AG08396 (cell line): Measurements from ENCODE around the gene DDX39A.
"Not testable (repeated sequence)": the region's sequence is repeated elsewhere in the genome, so short reads cannot be mapped to it uniquely, and the experiment has no call there.

Experiments
- DNase-seq: peaks from one replicate; pipeline ENCODE4 v3.0.0; 2012; ENCODE audit warnings: low spot score, mixed read lengths

The DDX39A gene

DNA sequence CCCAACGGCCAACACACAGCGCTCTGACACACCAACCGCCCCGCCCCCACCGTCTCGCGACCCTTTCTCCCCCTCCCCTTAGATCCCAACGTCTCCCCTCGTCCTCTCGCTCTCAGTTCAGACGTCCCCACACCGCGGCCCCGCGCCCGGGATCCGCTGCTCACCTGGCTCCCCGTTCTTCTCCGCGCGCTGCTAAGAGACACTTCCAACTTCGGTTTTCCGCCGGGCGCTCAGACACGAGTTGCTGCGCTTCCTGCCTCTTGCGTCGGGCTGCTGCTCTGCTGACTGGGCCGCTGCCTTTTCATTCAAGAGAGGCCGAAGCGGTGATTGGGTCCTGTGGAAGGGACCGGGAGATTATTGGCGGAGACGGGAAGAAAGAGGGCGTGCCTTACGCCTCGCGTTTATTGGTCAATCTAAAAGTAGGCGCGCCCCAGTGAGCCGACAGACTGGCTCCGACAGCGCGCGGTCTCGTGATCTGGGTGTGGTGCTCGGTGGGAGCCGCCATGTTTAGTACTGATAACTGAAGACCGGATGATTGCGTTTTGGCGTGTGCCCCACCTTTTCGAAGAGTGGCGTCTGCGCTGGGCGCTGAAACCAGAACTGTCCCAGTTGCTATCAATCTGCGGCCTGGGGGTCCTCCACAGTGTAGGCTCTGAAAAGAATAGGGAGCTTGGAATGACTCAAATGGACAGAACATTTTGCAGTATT is at the start of gene DDX39A:
TSS of gene DDX39A (minus strand) at position 236 of the 708 bp plus-strand sequence. CDS start 6,121 bp downstream, outside the sequence.
- peak; percentile 99 for DNase-seq

DNA sequence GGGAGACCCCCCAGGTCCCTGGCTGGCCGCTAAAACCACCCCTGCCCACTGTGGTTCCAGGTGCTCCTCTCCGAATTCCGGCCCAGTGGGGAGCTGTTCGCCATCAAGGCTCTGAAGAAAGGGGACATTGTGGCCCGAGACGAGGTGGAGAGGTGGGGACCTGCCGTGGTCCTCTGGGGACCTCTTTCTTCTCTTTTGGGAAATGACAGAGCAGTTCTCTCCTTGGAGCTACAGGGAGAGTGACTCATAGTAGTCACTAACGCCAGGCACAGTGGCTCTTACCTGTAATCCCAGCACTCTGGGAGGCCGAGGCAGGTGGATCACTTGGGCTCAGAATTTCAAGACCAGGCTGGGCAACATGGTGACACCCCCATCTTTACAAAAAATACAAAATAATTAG is 48.7 kb upstream of the DDX39A start:
- no peak for DNase-seq

DNA sequence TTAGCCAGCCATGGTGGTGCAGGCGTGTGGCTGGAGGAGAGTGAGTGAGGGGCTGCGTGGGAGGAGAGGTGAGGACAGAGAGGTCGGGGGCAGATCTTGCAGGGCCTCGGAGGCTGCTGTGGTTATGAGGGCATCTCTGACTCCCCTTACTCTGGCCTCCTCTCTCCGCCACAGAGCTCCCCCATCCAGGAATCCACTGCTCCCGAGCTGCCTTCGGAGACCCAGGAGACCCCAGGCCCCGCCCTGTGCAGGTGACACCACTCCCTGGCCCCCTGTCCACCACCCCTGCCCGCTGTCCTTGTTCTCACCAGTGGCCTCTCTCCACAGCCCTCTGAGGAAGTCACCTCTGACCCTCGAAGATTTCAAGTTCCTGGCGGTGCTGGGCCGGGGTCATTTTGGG is 48.2 kb upstream of the DDX39A start:
- no peak for DNase-seq

DNA sequence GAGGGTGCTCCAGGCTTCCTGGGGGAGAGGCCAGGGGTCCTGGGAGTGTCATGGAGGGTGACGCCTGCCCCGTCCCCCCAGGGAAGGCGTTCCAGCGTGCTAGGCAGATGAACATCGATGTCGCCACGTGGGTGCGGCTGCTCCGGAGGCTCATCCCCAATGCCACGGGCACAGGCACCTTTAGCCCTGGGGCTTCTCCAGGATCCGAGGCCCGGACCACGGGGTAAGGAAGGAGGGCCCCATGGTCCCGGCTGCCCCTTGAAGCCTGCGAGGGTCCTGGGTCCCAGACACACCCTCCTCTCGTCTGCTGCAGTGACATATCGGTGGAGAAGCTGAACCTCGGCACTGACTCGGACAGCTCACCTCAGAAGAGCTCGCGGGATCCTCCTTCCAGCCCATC is 44.6 kb upstream of the DDX39A start:
- DNase-seq, result no peak

DNA sequence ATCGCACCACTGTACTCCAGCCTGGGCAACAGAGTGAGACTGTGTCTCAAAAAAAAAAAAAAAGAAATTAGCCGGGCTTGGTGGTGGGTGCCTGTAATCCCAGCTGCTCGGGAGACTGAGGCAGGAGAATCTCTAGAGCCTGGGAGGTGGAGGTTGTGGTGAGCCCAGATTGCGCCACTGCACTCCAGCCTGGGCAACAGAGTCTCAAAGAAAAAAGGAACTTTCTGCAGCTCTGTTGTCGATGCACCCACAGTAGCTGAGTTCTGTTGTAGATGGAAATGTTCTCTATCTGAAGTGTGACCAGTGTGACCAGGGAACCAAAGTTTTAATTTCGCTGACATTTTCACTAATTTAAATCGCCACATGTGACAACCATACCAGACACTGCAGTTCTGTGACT is 43.3 kb upstream of the DDX39A start:
- not testable (repeated sequence) for DNase-seq

DNA sequence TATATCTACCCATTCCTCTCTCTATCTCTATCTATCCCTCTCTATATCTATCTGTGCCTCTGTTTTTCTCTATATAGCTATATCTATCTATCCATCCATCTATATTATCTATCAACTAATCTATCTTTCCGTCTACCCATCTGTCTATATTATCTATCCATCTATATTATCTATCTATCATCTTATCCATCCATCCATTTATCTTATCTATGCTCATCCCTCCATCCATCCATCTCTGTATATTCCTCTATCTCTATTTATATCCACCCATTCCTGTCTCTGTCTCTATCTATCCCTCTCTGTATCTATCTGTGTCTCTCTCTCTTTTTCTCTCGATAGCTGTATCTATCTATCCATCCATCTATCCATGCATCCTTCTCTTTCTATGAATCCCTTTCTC is 41.8 kb upstream of the DDX39A start:
- no peak for DNase-seq

DNA sequence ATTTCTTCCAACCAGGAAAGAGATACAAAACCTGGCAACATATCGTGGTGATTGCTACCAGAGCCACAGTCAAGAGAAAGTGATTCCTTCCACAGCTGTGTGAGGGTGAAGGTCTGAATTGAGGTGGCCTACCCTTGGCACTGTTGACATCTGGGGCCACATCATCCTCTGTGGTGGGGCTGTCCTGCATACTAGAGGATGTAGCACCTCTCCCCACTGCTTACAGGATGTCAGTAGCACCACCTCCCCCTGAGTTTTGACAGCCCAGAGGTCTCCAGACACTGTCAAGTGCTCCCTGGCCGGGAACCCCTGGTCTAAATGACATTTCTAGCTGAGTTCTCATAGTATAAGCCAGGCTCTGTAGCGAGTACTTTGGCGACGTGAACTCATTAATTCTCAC is 40.6 kb upstream of the DDX39A start:
- no peak for DNase-seq

DNA sequence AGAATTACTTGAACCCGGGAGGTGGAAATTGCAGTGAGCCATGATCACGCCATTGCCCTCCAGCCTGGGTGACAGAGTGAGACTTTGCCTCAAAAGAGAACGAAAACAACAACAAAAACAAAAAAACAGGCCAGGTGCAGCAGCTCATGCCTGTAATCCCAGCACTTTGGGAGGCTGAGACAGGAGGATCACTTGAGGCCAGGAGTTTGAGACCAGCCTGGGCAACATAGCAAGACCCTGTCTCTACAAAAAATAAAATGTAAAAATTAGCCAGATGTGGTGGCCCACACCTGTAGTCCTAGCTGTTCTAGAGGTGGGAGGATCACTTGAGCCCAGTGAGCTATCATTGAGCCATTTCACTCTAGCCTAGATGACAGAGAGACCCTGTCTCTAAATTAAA is 33.2 kb upstream of the DDX39A start:
- DNase-seq, result not testable (repeated sequence)

DNA sequence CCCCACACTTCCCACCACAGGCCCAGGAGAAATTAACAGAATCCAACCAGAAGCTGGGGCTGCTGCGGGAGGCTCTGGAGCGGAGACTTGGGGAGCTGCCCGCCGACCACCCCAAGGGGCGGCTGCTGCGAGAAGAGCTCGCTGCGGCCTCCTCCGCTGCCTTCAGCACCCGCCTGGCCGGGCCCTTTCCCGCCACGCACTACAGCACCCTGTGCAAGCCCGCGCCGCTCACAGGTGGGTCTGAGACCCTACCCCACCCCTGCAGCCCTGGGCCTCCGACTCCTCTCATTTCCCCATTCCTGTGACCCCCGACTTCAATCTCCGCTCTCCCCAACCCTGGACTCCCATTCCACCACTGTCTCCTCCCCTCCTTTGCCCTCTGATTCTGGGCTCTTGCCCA is 31.7 kb upstream of the DDX39A start:
- DNase-seq, result no peak

DNA sequence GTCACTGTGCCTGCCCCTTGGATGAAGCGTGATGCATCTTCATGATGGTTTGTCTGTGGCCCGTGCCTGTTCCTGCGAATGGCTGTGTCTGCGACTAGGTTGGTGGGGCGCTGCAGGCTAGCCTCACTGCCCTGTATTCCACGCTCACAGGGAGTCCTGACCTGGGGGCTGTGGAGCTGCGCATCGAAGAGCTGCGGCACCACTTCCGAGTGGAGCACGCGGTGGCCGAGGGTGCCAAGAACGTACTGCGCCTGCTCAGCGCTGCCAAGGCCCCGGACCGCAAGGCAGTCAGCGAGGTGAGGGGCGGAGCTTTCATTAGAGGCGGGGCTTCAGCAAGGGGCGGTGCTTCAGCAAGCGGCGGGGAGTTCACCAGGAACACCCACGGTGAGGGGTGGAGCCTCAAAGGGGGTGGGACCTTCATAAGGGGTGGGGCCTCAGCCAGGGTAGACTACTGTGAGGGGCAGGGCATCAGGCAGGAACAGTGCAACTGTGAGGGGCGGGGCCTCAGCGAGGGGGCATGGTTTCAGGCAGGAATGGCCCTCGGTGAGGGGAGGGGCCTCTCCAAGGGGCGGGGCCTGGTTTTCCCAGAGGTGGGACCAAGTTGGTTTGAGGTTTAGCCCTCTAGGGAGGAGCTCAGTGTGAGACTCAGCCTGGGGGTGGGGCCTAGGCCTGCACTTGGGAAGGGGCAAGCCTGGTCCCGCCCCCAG is 31.2 kb upstream of the DDX39A start:
- peak; percentile 78 for DNase-seq

DNA sequence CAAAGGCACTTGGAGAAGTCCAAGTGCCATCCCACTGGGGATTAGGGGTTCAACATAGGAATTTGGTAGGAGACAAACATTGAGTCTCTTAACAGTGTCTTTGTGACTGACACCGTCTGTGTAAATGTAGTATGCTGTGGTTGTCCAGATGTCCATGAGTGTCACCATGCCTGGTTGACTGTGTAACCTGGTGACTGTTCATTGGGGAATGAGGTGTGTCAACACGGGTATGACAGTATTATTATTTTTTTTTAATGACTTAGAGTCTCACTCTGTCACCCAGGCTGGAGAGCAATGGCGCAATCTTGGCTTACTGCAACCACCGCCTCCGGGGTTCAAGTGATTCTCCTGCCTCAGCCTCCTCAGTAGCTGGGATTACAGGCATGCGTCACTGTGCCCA is 30.2 kb upstream of the DDX39A start:
- no peak for DNase-seq

DNA sequence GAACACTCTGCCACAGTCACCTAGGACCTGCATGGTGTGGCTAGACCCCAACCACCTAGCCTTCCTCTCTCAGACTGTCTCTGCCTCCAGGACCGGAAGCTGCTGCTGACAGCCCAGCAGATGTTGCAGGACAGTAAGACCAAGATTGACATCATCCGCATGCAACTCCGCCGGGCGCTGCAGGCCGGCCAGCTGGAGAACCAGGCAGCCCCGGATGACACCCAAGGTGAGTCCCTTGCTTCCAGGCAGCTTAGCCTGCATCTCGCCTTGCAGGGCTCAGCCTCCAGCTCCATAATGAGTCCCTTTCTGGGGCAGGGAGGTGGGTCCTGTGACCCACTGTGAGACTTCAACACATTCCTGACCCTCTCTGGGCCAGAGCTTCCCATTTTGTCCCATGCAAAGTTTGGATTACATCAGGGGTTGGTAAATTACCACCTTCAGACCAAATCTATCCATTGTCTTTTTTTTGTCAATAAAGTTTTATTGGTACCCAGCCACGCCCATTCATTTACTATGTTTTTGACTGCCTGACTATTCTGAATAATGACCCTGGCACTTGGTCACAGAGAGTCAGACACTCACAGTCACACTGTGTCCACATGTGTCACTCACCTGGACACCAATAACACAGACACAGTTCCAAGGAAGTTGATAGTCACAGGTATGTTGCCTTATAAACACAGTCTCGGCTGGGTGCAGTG is 27.3 kb upstream of the DDX39A start:
- no peak for DNase-seq

DNA sequence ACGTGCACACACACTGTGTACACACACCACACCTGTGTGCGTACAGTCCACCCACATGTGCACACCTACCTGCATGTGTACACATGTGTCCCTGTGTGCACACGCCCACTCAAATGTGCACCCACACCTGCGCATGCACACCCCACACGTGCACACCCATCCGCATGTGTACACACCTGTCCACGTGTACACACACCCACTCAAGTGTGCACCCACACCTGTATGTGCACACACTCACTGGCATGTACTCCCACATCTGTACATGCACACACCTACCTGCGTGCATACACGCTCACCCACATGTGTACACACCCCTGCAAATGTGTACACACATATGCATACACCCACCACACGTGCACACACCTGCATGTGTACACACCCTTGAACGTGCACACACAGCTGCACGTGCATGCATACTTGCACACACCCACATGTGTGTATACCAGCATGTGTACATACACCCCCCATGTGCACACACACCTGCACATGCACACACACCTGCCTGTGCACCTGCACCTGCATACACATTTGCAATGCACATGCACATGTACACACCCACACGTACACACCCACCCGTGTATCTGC is 24.6 kb upstream of the DDX39A start:
- DNase-seq, result no peak

DNA sequence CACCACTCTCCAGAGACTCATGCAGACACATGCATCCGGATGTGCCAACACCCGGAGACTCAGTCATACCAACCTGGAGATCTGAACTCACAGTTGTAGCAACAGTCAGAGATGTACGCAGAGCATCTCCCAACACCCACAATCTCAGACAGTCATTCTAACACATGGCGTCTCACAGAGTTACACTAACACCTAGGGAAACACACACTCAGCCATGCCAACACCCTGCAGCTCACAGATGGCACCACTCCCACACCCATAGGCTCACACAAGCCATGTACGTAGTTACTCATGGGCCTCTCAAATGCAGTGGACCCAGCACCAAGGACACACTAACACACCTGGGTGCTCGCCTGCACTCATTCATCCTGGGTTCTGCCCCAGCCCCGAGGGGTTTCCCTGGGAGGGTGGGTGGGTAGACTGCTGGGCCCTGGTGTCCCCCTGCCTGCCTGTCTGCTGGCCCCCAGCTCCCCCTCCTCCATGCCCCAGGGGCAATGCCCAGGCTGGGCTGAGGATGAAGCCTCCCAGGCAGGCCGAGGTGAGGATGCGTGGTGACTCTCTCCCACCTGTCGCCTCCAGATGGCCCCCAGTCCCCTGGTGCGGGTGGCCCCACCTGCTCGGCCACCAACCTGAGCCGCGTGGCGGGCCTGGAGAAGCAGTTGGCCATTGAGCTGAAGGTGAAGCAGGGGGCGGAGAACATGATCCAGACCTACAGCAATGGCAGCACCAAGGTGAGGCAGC is 23.9 kb upstream of the DDX39A start:
- DNase-seq, result no peak

DNA sequence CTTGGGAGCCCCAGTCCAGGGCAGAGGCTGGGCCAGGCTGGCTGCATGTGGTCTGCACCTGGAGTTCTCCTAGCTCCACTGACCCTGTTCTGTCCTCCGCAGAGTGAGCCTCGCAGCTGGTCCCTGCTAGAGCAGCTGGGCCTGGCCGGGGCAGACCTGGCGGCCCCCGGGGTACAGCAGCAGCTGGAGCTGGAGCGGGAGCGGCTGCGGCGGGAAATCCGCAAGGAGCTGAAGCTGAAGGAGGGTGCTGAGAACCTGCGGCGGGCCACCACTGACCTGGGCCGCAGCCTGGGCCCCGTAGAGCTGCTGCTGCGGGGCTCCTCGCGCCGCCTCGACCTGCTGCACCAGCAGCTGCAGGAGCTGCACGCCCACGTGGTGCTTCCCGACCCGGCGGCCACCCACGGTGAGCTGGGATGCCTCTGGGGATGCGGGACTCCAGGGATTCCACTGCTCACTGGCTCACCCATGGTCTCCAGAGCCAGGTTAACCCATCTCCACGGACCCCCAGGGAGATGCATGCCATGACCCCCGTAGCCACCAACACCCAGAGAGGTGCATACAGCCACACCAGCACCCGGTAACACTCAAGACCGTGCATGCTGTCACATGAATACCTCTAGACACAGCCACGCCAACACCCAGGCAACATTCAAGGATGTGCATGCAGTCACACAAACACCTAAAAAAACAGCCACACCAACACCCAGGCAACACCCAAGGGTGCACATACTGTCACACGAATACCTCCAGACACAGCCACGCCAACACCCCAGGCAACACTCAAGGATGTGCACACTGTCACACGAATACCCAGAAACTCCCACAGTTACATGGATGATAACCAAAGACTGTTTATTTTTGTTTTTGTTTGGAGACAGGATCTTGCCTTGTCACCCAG is 22.1 kb upstream of the DDX39A start:
- no peak for DNase-seq

DNA sequence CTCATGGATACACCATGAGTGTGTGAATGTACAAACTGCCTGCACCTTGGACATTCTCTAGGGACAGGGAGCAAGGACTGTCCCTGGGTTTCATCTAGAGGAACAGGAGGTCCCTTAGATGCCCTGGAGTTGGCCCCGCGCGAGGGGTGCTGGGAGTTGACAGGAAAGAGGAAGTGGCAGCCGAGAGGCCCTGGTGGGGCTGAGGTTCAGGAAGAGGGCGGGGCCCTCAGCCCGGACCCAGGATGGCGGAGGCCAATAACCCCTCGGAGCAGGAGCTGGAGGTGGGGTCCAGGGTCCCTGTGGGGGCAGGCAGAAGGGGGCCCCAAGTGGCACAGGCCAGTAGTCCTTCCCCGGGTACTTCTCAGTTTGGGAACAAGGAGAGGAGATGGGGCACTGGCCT is 20.9 kb upstream of the DDX39A start:
- DNase-seq, result no peak

DNA sequence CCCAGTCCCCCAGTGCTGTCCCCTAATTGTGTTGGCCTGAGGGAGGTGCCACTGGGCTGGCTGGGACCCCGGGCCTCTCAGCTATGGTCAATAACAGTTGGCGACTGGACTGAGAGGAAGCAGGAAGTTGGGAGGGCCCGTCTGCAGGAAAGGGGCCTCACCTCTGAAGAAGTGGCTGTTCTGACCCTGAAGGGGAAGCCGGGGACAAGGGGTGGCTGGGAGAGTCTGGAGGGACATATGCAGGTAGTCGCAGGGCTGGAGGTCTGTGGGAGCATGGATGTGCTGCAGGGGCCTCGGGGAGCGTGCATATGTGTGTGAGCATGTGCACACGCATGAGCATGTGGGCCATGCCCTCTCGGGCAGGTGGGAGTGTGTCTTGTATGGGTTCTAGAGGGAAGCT is 19.9 kb upstream of the DDX39A start:
- DNase-seq, result no peak

DNA sequence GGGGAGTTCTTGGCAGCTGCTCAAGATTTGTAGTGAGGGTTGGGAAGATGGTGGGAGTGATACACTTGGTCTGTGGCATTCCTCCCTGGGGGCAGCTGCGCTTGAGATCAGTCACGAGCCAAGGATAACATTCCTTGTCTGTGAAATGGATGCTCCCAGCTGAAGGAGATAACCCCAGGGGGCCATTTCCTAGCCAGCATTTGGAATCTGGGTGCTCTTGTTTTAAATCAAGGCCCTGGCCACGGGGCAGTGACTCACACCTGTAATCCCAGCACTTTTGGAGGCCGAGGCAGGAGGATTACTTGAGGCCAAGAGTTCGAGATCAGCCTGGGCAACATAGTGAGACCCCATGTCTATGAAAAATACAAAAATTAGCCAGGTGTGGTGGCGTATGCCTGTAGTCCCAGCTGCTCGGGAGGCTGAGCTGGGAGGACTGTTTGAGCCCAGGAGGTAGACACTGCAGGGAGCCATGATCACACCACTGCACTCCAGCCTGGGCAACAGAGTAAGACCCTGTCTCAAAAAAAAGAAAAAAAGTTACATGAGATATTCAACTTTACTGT is 18.5 kb upstream of the DDX39A start:
- DNase-seq, result no peak

DNA sequence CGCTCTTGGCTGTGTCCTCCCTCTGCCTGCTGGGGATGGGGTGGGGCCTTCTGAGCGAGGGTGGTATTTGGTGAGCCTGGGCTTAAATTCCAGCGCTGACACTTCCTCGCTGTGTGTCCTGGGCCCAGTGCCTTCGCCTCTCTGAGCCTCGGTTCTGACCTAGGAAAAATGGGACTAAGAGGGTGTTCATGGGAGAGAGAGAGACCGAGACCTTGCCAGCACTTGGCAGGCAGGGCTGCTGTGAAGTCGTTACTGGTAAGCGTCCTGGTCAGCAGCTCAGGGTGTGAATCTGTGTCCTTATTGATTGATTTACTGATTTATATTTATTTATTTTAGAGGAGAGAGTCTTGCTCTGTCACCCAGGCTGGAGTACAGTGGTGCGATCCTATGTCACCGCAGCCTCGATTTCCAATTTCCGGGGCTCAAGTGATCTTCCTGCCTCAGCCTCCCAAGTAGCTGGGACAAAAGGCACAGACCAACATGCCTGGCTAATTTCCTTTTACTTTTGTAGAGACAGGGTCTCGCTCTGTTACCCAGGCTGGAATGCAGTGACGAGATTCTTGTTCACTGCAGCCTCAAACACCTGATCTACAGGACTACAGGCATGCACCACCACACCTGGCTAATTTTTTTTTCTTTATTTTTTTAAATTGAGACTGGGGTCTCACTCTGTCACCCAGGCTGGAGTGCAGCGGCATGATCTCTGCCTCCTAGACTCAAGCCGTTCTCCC is 16.3 kb upstream of the DDX39A start:
- no peak for DNase-seq
